ENCODE data around the gene C11orf52.

C11orf52 gene

DNA sequence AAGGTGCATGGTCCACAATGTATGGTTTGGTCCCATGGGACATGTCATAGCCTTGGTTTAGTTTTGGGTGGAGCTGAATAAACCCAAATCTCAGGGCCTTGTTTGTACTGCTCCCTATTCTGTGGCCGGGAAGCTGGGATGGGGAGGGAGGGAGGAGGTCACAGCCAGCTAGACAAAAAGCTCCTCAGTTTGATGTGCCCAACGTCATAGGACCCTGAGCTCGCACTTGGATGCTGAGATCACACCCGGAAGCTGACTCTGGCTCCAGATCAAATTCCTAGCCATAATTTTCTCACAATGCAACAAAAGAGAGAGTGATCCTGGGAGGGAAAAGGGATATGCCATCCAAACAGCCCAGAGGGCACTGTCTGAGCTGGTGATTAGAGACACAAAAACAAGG is 4.7 kb upstream of the C11orf52 start:
- DNase-seq (ENCODE audit: extremely low read depth, low read depth), result peak; percentile 43
- TF ChIP-seq, protein P1, sequence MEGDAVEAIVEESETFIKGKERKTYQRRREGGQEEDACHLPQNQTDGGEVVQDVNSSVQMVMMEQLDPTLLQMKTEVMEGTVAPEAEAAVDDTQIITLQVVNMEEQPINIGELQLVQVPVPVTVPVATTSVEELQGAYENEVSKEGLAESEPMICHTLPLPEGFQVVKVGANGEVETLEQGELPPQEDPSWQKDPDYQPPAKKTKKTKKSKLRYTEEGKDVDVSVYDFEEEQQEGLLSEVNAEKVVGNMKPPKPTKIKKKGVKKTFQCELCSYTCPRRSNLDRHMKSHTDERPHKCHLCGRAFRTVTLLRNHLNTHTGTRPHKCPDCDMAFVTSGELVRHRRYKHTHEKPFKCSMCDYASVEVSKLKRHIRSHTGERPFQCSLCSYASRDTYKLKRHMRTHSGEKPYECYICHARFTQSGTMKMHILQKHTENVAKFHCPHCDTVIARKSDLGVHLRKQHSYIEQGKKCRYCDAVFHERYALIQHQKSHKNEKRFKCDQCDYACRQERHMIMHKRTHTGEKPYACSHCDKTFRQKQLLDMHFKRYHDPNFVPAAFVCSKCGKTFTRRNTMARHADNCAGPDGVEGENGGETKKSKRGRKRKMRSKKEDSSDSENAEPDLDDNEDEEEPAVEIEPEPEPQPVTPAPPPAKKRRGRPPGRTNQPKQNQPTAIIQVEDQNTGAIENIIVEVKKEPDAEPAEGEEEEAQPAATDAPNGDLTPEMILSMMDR (IDR thresholded peaks at IDR 0.05; ENCODE audit: low read depth, low read length), result no peak

DNA sequence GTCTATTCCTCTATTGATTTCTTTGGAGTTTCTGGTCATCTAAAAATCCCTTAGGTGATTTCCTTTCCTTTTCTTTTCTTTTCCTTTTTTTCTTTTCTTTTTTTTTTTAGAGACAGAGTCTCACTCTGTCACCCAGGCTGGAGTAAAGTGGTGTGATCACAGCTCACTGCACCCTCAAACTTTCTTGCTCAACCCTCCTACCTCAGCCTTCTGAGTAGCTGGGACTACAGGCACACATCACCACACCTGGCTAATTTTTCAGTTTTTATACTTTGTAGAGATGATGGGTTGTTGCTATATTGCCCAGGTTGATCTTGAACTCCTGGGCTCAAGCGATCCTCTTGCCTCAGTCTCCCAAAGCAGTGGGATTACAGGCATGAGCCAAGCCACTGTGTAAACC is 1.9 kb upstream of the C11orf52 start:
- TF ChIP-seq, protein P1 (IDR thresholded peaks at IDR 0.05; ENCODE audit: low read depth, low read length), result no peak
- no peak for DNase-seq (ENCODE audit: extremely low read depth, low read depth)

GRCh38 chr11:111917312-111917711 is 1.4 kb upstream of the C11orf52 start:
- DNase-seq (ENCODE audit: extremely low read depth, low read depth), result no peak

DNA sequence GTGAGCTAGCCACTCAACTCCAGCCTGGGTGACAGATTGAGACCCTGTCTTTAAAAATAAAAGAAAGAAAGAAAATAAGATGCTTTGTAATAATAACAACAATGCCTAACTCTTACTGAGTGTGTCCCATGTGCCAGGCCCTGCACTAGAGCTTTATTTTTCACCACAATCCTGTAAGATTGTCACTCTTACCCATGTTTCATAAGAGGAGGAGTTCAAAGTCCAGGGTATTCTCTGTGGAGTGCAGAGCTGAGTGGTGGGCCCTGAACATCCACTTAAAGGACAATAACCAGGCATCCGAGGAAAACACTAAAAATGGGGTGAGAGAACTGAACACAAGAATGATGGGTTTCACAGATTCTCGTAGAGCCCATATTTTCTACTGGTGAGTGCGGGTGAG is 925 bp upstream of the C11orf52 start:
- TF ChIP-seq, protein P1 (IDR thresholded peaks at IDR 0.05; ENCODE audit: low read depth, low read length), result no peak
- no peak for DNase-seq (ENCODE audit: extremely low read depth, low read depth)

More at GRCh38 chr11:111917312-111917711, 1.4 kb upstream of the C11orf52 start:
- TF ChIP-seq, protein P1 (IDR thresholded peaks at IDR 0.05; ENCODE audit: low read depth, low read length), result no peak

- DNase-seq (ENCODE audit: extremely low read depth, low read depth), result no peak
Observed at GRCh38 chr11:111920908-111921307, 2.2 kb downstream of the C11orf52 start.

DNA sequence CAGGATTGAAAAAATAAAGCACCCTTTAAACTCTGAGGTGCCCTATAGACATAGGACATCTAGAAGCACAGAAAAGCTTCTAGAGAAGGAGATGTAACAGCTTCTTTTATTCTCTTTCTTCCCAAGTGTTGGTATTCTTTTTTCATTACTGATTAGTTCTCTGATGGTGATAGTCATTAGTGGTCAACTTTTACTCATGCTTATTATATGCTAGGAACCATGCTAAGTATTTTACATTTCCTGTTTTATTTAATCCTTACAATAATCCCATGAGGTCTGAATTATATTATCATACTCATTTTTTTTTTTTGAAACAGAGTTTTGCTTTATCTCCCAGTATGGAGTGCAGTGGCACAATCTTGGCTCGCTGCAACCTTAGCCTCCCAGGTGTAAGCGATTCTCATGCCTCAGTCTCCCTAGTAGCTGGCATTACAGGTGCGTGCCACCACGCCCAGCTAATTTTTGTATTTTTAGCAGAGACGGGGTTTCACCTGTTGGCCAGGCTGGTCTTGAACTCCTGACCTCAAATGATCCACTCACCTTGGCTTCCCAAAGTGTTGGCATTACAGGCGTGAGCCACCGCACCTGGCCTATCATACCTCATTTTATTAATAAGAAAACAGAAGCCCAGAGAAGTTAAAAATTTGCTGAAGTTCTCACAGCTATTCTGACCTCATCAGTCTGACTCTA is 3.0 kb downstream of the C11orf52 start:
- DNase-seq (ENCODE audit: extremely low read depth, low read depth), result no peak
- TF ChIP-seq, protein P1 (IDR thresholded peaks at IDR 0.05; ENCODE audit: low read depth, low read length), result no peak

More at GRCh38 chr11:111920908-111921307, 2.2 kb downstream of the C11orf52 start:
- TF ChIP-seq, protein P1 (IDR thresholded peaks at IDR 0.05; ENCODE audit: low read depth, low read length), result no peak

GRCh38 chr11:111922803-111923202 is 4.1 kb downstream of the C11orf52 start:
- DNase-seq (ENCODE audit: extremely low read depth, low read depth), result no peak
- TF ChIP-seq, protein P1 (IDR thresholded peaks at IDR 0.05; ENCODE audit: low read depth, low read length), result no peak

Data from AG09319 (cell line).